Mesodermal cell (in vitro differentiated cells): ENCODE data around the gene RACK1.

ENCODE experiments used
- H3K27ac ChIP-seq: 2 replicates; pipeline ENCODE4 v1.7.0; 2013; ENCODE audit warnings: mild to moderate bottlenecking, low read depth, low read length, moderate library complexity; ENCODE audit not compliant: severe bottlenecking
- H3K36me3 ChIP-seq: 2 replicates; pipeline ENCODE4 v1.7.1; 2013; ENCODE audit warnings: mild to moderate bottlenecking, low read length, moderate library complexity; ENCODE audit not compliant: control insufficient read depth, insufficient read depth
- H3K4me1 ChIP-seq: one replicate; pipeline ENCODE4 v1.7.1; 2013; ENCODE audit warnings: mild to moderate bottlenecking, low read length; ENCODE audit not compliant: insufficient read depth, control insufficient read depth, poor library complexity, severe bottlenecking
- H3K4me3 ChIP-seq: 2 replicates; pipeline ENCODE4 v1.7.0; 2013; ENCODE audit warnings: low read length, control low read depth, mild to moderate bottlenecking; ENCODE audit not compliant: insufficient read depth, poor library complexity, severe bottlenecking; ENCODE audit errors: extremely low read depth
- H3K9me3 ChIP-seq: 2 replicates; pipeline ENCODE4 v1.7.1; 2013; ENCODE audit warnings: mild to moderate bottlenecking, low read length, moderate library complexity; ENCODE audit not compliant: control insufficient read depth
- WGBS, 2 experiments: methylation state at CpG; one replicate each; pipeline ENCODE4 v1.1.5; 2013; ENCODE audit warnings: missing lambda C conversion rate in 2 of 2; ENCODE audit not compliant: insufficient coverage in 2 of 2; 5-methylcytosine and 5-hydroxymethylcytosine counted together

Gene RACK1

GRCh38 chr5:181203093-181203711 is 40.5 kb downstream of the RACK1 start:
- 83 to 84% methylated on average over 9 of the region's 11 CpGs for WGBS, 2 experiments
- H3K9me3 ChIP-seq: no peaks in the 10 kb centered on the region

GRCh38 chr5:181200816-181201215 is 42.9 kb downstream of the RACK1 start:
- Histone ChIP-seq H3K9me3 (no peaks in the 10 kb centered on the region), H3K27ac (no peak overlapping the region), H3K4me3 (no peak overlapping the region), H3K36me3 (no peaks in the 10 kb centered on the region), H3K4me1 (peaks cover 15% of the 10 kb centered on the region)
- 20 to 60% methylated on average over 1 of the region's 4 CpGs for WGBS, 2 experiments

More at GRCh38 chr5:181203093-181203711, 40.5 kb downstream of the RACK1 start:
- no peak overlapping the region for H3K27ac ChIP-seq
- no peaks in the 10 kb centered on the region for H3K36me3 ChIP-seq
- H3K4me3 ChIP-seq: no peak overlapping the region
- peaks cover 7% of the 10 kb centered on the region for H3K4me1 ChIP-seq

- H3K4me3 ChIP-seq: no peak overlapping the region
- H3K4me1 ChIP-seq: peaks cover 7% of the 10 kb centered on the region
- H3K36me3 ChIP-seq: no peaks in the 10 kb centered on the region
- WGBS, 2 experiments: 92% methylated on average over 10 to 11 of the region's 12 CpGs
- H3K27ac ChIP-seq: no peak overlapping the region
- H3K9me3 ChIP-seq: no peaks in the 10 kb centered on the region
These were observed 43.6 kb downstream of the RACK1 start for GRCh38 chr5:181199881-181200638.

DNA sequence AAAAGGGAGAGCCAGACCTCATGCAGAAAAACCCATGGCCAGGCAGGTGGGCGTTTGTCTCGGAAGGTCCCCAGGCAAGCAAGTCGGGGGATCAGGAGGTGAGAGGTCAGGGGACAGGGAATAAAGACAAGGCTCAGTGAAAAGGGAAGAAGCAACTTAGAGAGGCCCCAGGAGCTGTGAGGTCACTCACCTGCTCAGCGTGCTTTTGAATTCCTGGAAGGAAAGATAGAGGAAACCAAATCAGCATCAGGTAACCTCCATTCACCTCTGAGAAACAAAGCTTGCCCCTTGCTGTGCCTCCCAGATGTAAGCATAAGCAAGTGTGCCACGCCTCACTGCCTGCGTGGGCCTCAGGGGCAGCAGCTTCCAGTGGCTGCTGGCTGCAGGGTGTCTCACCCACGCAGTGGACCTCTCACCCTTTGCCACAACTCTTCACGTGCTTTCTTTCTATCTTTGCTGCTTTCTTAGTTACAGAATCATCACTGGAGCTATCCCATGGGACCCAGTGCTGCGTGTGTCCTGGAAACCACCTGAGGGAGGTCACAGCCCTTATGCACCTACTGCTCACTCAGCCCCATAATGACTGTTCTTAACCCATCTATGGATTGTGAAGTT is 44.7 kb downstream of the RACK1 start:
- Histone ChIP-seq H3K36me3 (no peaks in the 10 kb centered on the region), H3K9me3 (no peaks in the 10 kb centered on the region), H3K27ac (no peak overlapping the region), H3K4me1 (peaks cover 7% of the 10 kb centered on the region), H3K4me3 (no peak overlapping the region)
- 41 to 66% methylated on average over 5 to 9 of the region's 9 CpGs for WGBS, 2 experiments

- Histone ChIP-seq H3K4me1 (peaks cover 7% of the 10 kb centered on the region), H3K36me3 (no peaks in the 10 kb centered on the region), H3K9me3 (no peaks in the 10 kb centered on the region), H3K27ac (no peak overlapping the region), H3K4me3 (no peak overlapping the region)
- 80 to 84% methylated on average over 3 to 8 of the region's 12 CpGs for WGBS, 2 experiments
These were observed 45.5 kb downstream of the RACK1 start for GRCh38 chr5:181198106-181198685.

DNA sequence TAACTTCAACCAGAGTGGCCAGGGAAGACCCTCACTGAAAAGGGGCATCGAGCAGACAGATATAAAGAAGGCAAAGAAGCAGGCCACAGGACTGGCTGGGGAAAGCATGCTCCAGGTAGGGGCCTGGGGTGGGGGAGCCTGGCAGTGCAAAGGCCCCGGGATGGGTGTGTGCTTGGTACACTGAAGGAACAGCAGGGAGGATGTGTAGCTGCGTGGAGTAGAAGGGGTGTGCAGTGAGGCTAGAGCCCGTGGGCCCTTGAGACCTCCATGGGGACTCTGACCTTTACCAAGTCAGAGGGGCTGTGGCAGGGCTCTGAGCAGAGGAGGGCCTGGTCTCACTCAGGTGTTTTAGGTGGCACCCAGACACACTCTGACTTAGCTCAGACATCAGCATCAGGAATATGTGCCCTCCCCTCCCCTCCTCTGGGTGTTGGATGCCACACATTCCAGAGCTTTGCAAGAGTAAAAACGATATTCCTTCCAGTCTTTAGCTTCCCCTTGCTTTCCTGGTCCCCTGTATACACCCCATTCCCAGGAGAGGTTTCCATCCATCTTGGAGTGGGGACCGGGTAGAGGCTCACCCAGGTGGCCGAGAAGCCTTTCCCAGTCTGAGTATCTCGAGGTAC is 46.3 kb downstream of the RACK1 start:
- 74 to 77% methylated on average over 6 to 7 of the region's 8 CpGs for WGBS, 2 experiments
- Histone ChIP-seq H3K4me3 (no peak overlapping the region), H3K27ac (no peak overlapping the region), H3K4me1 (peaks cover 7% of the 10 kb centered on the region), H3K36me3 (no peaks in the 10 kb centered on the region), H3K9me3 (no peaks in the 10 kb centered on the region)

DNA sequence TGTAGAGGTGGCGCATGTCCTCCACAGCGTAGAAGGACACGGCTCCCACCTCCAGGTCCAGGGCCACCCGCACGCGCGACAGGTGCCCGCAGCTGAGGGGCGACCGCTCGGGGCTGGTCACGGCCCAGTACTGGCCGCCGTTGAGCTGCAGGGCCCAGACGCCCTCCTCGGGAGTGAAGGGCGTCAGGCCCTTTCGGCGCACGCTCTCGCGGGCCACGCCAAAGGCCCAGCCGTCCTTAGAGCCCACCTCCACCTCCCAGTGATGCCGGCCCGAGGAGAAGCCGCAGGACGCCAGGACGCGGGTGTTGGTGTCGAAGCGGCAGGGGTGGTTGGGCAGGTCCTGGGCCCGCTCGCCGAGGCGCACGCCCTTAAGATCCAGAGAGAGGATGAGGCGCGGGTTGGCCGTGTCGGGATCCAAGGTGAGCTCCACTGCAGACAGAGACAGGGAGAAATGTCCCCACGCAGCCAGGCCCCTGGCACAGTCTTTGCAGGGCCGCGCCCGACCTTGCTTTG is 48.4 kb downstream of the RACK1 start:
- WGBS, 2 experiments: 93 to 96% methylated on average over 44 of the region's 45 CpGs
- Histone ChIP-seq H3K4me3 (no peak overlapping the region), H3K9me3 (no peaks in the 10 kb centered on the region), H3K27ac (no peak overlapping the region), H3K36me3 (no peaks in the 10 kb centered on the region), H3K4me1 (peaks cover 11% of the 10 kb centered on the region)

GRCh38 chr5:181194489-181195248 is 49.0 kb downstream of the RACK1 start:
- WGBS, 2 experiments: 87 to 88% methylated on average over 21 of the region's 21 CpGs
- Histone ChIP-seq H3K4me1 (peaks cover 17% of the 10 kb centered on the region), H3K36me3 (no peaks in the 10 kb centered on the region), H3K4me3 (no peak overlapping the region), H3K9me3 (no peaks in the 10 kb centered on the region), H3K27ac (no peak overlapping the region)

DNA sequence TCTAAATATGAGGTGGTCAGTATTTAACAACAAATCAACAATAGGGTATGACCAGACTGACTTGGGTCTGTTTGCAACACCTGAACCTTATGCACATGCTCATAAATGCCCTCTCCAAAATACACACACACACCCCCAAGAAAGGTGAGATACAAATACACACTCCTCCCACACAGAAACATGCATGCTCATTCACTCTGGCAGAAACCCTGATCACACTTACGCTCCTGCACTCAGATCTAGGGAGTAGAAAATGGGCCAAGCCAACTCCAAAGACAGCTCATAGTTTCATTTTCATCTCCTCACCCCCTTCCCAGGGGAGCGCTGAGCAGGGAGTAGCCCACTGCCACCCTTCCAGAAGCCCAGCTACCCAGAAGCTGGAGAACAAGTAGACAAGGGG is 50.0 kb downstream of the RACK1 start:
- WGBS, 2 experiments: 83% methylated on average over 1 of the region's 2 CpGs; no CpG with 5 or more reads in 1 of the 2 experiments
- no peak overlapping the region for H3K4me3 ChIP-seq
- H3K27ac ChIP-seq: no peak overlapping the region
- no peaks in the 10 kb centered on the region for H3K9me3 ChIP-seq
- H3K4me1 ChIP-seq: peaks cover 17% of the 10 kb centered on the region
- H3K36me3 ChIP-seq: no peaks in the 10 kb centered on the region
